Testis (tissue), 3 donors: ENCODE measurements around the gene BMERB1. TPM values are rescaled to one million over a fixed set of nuclear protein-coding genes. Genes with fewer than 3 reads are reported as not detected.

Source experiments
- DNase-seq: peaks from one replicate; pipeline ENCODE4 v3.0.0-alpha.2; 2019
- H3K27ac ChIP-seq, 2 donors: fragments of 200-600 bp; sonication (generic); one replicate each; pipeline ENCODE4 v1.5.1; 2019
- H3K27me3 ChIP-seq: fragments of 200-600 bp; sonication (generic); one replicate; pipeline ENCODE4 v1.5.1; 2019
- H3K36me3 ChIP-seq: fragments of 200-600 bp; sonication (generic); one replicate; pipeline ENCODE4 v1.5.1; 2017; ENCODE audit warnings: low read depth; ENCODE audit errors: missing control alignments
- H3K4me1 ChIP-seq: fragments of 200-600 bp; sonication (generic); one replicate; pipeline ENCODE4 v1.5.1; 2019
- H3K4me3 ChIP-seq, 2 donors: fragments of 200-600 bp; sonication (generic); one replicate each; pipeline ENCODE4 v1.5.1; 2017 to 2019
- H3K9me3 ChIP-seq: fragments of 200-600 bp; sonication (generic); one replicate; pipeline ENCODE4 v1.5.1; 2017
- CTCF ChIP-seq, 3 experiments: fragments of 450-650 bp in 2 of 3; fragments of 200-600 bp in 1 of 3; sonication (generic) in 1 of 3; IDR thresholded peaks; one replicate each; pipeline ENCODE4 v1.5.1; 2016 to 2019; ENCODE audit warnings: antibody characterized with exemption in 3 of 3, mild to moderate bottlenecking in 2 of 3, moderate library complexity in 1 of 3
- POLR2A ChIP-seq: fragments of 450-650 bp; IDR thresholded peaks from one replicate; pipeline ENCODE4 v1.6.1; 2017; ENCODE audit warnings: antibody characterized with exemption, mild to moderate bottlenecking, moderate library complexity
- WGBS, 2 donors: methylation state at CpG; one replicate each; pipeline ENCODE4 v1.1.5; 2018; 5-methylcytosine and 5-hydroxymethylcytosine counted together
- intact Hi-C: fragments of 100-400 bp; cut with DNase I; formaldehyde crosslinking; loops from one replicate; pipeline ENCODE4 v1.15.1; 2023; ENCODE audit warnings: low total_unique reads
- polyA plus RNA-seq: library from polyadenylated mRNA; stranded (reverse); fragments of 350-450 nt; fragmentation: Illumina TruSeq; extraction: RNeasy Lipid Tissue Mini Kit (QIAGEN cat#74804); gene quantifications from one replicate; pipeline ENCODE4 v1.2.3, GENCODE V29; 2014; ENCODE audit warnings: low read depth, low replicate concordance; ENCODE audit not compliant: insufficient read depth
- total RNA-seq, 2 donors: library from RNA; depleted of rRNA; stranded (reverse); fragments of >200 nt; gene quantifications; one replicate each; pipeline ENCODE4 v1.2.3, GENCODE V29; 2016

Gene BMERB1
- total and polyA plus RNA-seq, 3 donors from 2014 or later, result 54.1 to 102 (median 63.1) TPM

DNA sequence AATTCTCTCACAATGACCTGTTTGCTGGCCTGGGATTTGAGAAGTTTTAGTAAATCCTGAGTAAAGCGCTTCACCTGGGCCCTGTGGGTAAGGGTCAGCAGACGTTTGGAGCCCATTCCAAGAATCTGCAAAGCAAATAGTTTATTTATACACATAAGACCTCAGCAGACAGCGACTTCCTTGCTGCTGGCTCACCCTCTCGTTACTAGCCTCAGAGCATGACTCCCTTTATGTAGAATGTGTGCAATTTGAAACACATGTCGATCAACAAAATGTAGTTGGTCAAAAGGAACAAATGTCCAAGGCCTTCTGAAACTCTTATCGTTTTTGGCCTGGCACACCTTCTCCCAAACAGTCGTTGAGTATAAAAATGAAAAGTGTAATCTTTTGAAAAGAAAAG, 177.2 kb downstream of the BMERB1 start:
- WGBS, 2 donors, result 86 to 89% methylated on average over 7 of the region's 7 CpGs
- Histone ChIP-seq H3K36me3 (no peaks in the 10 kb centered on the region), H3K27me3 (no peaks in the 10 kb centered on the region), H3K4me1 (peaks cover 8% of the 10 kb centered on the region), H3K9me3 (no peaks in the 10 kb centered on the region), H3K4me3 (no peak overlapping the region), H3K27ac (no peak overlapping the region)
- no peak for DNase-seq
- TF ChIP-seq CTCF (IDR thresholded peaks at IDR 0.05), result no peak
- TF ChIP-seq POLR2A, result no peak
- intact Hi-C loops, result no loop called here

DNA sequence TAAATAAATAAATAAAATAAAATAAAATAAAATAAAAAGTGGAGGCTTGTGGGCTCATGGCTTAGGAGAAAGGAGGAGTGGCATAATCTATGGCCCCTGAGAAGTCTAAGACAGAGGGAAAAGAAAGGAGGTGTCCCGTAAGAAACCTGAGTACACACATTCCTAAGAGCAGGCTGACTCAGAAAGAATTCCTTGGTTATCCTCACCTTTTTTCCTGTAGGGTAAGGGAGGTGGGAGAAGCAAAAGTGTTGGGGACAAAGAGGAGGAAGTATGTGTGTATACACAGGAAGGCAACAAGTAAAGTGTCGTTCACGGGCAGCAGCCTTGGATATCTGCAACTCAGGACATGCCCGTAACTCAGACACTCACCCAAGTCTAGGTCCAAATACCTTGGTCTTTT, 179.3 kb downstream of the BMERB1 start:
- DNase-seq, result no peak
- WGBS, 2 donors, result 89 to 93% methylated on average over 4 of the region's 4 CpGs
- intact Hi-C loops, result no loop called here
- H3K9me3 ChIP-seq, result no peaks in the 10 kb centered on the region
- H3K27ac ChIP-seq, result no peak overlapping the region
- H3K4me1 ChIP-seq, result no peaks in the 10 kb centered on the region
- H3K4me3 ChIP-seq, result no peak overlapping the region
- no peaks in the 10 kb centered on the region for H3K27me3 ChIP-seq
- no peaks in the 10 kb centered on the region for H3K36me3 ChIP-seq
- TF ChIP-seq CTCF (IDR thresholded peaks at IDR 0.05) (no peak), POLR2A (no peak)

GRCh38 chr16:15616012-15616411, 181.6 kb downstream of the BMERB1 start:
- Histone ChIP-seq H3K27me3 (no peaks in the 10 kb centered on the region), H3K36me3 (no peaks in the 10 kb centered on the region), H3K4me3 (no peak overlapping the region), H3K4me1 (no peaks in the 10 kb centered on the region), H3K27ac (no peak overlapping the region), H3K9me3 (no peaks in the 10 kb centered on the region)
- WGBS, 2 donors, result 83 to 95% methylated on average over 4 of the region's 4 CpGs
- DNase-seq, result no peak
- TF ChIP-seq POLR2A (no peak), CTCF (IDR thresholded peaks at IDR 0.05) (no peak)
- intact Hi-C loops, result no loop called here

- no peak overlapping the region for H3K4me3 ChIP-seq
- WGBS, 2 donors, result 88 to 94% methylated on average over 11 of the region's 11 CpGs
- H3K27ac ChIP-seq, result no peak overlapping the region
- H3K4me1 ChIP-seq, result no peaks in the 10 kb centered on the region
- no peaks in the 10 kb centered on the region for H3K27me3 ChIP-seq
- intact Hi-C loops, result no loop called here
- no peak for TF ChIP-seq POLR2A
- TF ChIP-seq CTCF (IDR thresholded peaks at IDR 0.05), result no peak
- H3K9me3 ChIP-seq, result no peaks in the 10 kb centered on the region
- no peaks in the 10 kb centered on the region for H3K36me3 ChIP-seq
- no peak for DNase-seq
Observed at GRCh38 chr16:15616475-15617165, 182.2 kb downstream of the BMERB1 start.

DNA sequence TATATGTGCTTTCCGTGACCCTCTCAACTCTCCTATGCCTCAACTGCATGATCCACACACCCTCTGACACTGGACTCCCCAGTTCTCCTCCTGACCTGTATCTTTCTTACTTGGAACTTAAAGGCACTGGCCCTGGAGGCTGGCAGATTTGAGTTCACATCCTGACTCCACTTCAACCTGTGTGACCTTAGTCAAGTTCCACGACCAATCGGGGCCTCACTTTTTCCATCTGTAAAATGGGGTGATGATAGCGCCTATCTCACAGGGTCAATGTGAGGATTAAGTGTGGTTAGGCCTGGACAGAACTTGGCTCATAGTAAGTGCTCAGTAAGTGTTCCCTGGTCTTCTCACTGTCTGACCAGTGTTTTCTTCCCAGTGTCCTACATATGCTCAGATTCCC, 183.5 kb downstream of the BMERB1 start:
- intact Hi-C loops, result no loop called here
- H3K9me3 ChIP-seq, result no peaks in the 10 kb centered on the region
- H3K4me3 ChIP-seq, result no peak overlapping the region
- TF ChIP-seq CTCF (IDR thresholded peaks at IDR 0.05) (no peak), POLR2A (no peak)
- H3K4me1 ChIP-seq, result no peaks in the 10 kb centered on the region
- 92 to 99% methylated on average over 4 of the region's 4 CpGs for WGBS, 2 donors
- DNase-seq, result no peak
- H3K27ac ChIP-seq, result no peak overlapping the region
- H3K36me3 ChIP-seq, result no peaks in the 10 kb centered on the region
- H3K27me3 ChIP-seq, result no peaks in the 10 kb centered on the region
